ENCODE results near the gene PTPN22. TPM values are rescaled to one million over a fixed set of nuclear protein-coding genes. Genes with fewer than 3 reads are reported as not detected.

The PTPN22 gene
- total RNA-seq, 1 donor from 2014 or later = not detected

DNA sequence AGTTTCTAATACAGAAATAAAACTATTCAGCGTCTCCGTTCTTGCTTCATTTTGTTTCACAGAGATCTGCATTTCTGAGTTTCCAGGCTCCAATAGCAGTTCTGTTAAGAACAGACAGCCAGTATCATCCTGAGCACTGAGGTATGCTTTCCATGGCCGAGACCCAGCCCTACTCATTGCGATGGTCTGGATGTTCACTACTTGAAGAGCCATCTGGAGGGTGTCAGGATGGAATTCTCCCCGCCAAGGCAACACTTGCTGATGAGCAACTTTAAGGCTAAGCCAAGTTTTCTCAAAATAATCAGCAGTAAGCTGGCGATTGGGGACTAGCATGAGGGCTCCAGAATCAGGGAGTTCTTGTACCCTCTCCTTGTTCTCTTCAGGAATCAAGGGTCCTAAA is 23.6 kb upstream of the PTPN22 start:
- Mint-ChIP-seq H3K4me1 (ENCODE audit: low read depth) (no peaks in the 10 kb centered on the region), H3K36me3 (ENCODE audit: insufficient read depth) (peaks cover 9% of the 10 kb centered on the region), H3K9me3 (ENCODE audit: low read depth) (no peaks in the 10 kb centered on the region), H3K4me3 (ENCODE audit: low read depth) (no peak overlapping the region), H3K27me3 (no peaks in the 10 kb centered on the region), H3K27ac (no peak overlapping the region)
- TF ChIP-seq CTCF (IDR thresholded peaks at IDR 0.05; ENCODE audit: unreplicated experiment) = no peak
- DNase-seq (ENCODE audit: low spot score, unreplicated experiment) = no peak

DNA sequence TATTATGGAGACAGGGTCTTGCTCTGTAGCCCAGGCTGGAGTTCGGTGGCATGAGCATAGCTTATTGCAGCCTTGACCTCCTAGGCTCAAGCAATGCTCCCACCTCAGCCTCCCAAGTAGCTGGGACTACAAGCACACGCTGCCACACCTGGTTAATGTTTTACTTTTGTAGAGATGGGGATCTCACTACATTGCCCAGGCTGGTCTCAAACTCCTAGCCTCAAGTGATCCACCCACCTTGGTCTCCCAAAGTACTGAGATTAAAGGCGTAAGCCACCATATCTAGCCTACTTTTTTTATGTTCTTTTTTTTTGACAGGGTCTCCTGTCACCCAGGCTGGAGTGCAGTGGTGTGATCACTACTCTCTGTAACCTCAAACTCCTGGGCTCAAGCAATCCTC is 21.8 kb upstream of the PTPN22 start:
- Mint-ChIP-seq H3K27me3 (no peaks in the 10 kb centered on the region), H3K4me1 (ENCODE audit: low read depth) (no peaks in the 10 kb centered on the region), H3K36me3 (ENCODE audit: insufficient read depth) (peaks cover 7% of the 10 kb centered on the region), H3K27ac (no peak overlapping the region), H3K4me3 (ENCODE audit: low read depth) (no peak overlapping the region), H3K9me3 (ENCODE audit: low read depth) (no peaks in the 10 kb centered on the region)
- no peak for DNase-seq (ENCODE audit: low spot score, unreplicated experiment)
- no peak for TF ChIP-seq CTCF (IDR thresholded peaks at IDR 0.05; ENCODE audit: unreplicated experiment)

DNA sequence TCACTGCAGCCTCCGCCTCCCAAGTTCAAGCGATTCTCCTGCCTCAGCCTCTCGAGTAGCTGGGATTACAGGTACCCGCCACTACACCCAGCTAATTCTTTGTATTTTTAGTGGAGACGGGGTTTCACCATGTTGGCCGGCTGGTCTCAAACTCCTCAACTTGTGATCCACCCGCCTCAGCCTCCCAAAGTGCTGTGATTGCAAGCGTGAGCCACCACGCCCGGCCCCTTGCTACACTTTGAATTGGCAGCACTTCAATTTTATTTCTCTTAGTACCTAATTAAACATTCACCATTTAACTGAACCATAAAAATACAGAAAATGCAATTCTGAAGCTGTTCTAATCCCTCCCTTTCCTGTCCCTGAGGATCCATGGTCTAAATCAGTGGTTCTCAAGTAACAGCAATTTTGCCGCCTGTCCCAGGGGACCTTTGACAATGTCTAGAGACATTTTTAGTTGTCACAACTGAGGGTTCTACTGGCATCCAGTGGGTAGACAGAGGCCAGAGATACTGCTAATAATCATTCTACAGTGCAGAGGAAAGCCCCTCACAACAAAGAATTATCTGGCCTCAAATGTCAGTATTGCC is 20.2 kb upstream of the PTPN22 start:
- H3K4me1 Mint-ChIP-seq (ENCODE audit: low read depth) = no peaks in the 10 kb centered on the region
- no peak for TF ChIP-seq CTCF (IDR thresholded peaks at IDR 0.05; ENCODE audit: unreplicated experiment)
- H3K27me3 Mint-ChIP-seq = no peaks in the 10 kb centered on the region
- H3K27ac Mint-ChIP-seq = no peak overlapping the region
- no peak overlapping the region for H3K4me3 Mint-ChIP-seq (ENCODE audit: low read depth)
- DNase-seq (ENCODE audit: low spot score, unreplicated experiment) = no peak
- no peaks in the 10 kb centered on the region for H3K9me3 Mint-ChIP-seq (ENCODE audit: low read depth)
- peaks cover 4% of the 10 kb centered on the region for H3K36me3 Mint-ChIP-seq (ENCODE audit: insufficient read depth)

GRCh38 chr1:113890816-113891215 is 19.3 kb upstream of the PTPN22 start:
- TF ChIP-seq CTCF (IDR thresholded peaks at IDR 0.05; ENCODE audit: unreplicated experiment) = no peak
- no peaks in the 10 kb centered on the region for H3K9me3 Mint-ChIP-seq (ENCODE audit: low read depth)
- no peaks in the 10 kb centered on the region for H3K27me3 Mint-ChIP-seq
- no peak overlapping the region for H3K27ac Mint-ChIP-seq
- H3K4me1 Mint-ChIP-seq (ENCODE audit: low read depth) = no peaks in the 10 kb centered on the region
- DNase-seq (ENCODE audit: low spot score, unreplicated experiment) = no peak
- no peak overlapping the region for H3K4me3 Mint-ChIP-seq (ENCODE audit: low read depth)
- H3K36me3 Mint-ChIP-seq (ENCODE audit: insufficient read depth) = peaks cover 1% of the 10 kb centered on the region

- Mint-ChIP-seq H3K4me1 (ENCODE audit: low read depth) (no peaks in the 10 kb centered on the region), H3K27me3 (no peaks in the 10 kb centered on the region), H3K36me3 (ENCODE audit: insufficient read depth) (no peaks in the 10 kb centered on the region), H3K9me3 (ENCODE audit: low read depth) (no peaks in the 10 kb centered on the region), H3K4me3 (ENCODE audit: low read depth) (no peak within 1 kb of the TSS), H3K27ac (no peak within 1 kb of the TSS)
- no peak for TF ChIP-seq CTCF (IDR thresholded peaks at IDR 0.05; ENCODE audit: unreplicated experiment)
- DNase-seq (ENCODE audit: low spot score, unreplicated experiment) = no peak
These were observed 16.1 kb upstream of the PTPN22 start, which contains the start of gene BCL2L15 for GRCh38 chr1:113887402-113888175. BCL2L15 (minus strand) TSS chr1:113887581; CDS start chr1:113887375, 206 bp downstream.
